ENCODE results near the gene HLCS. TPM values are rescaled to one million over a fixed set of nuclear protein-coding genes. Genes with fewer than 3 reads are reported as not detected.

The HLCS gene
- total and polyA plus RNA-seq, 2 donors (not counting 1 experiment from before 2014, with no cell fraction given): 23.1 to 40.0 TPM

DNA sequence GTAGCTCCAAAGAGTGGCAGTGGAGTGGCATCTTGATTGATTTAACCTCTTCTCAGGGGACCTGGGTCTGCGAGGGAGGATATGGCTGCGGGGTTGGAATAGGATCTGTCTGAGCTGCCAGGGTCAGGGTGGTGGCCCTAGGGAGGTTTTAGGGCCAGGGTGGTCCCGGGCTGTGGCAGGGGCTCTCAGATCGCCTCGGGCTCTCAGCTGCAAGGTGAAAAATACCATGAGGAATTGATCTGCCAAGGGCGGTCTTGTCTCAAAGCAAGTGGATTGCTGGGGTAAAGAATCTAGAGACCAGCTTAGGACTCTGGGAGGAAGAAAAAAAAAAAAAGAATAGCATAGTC lies 263.9 kb downstream of the HLCS start:
- Histone ChIP-seq H4K20me1 (ENCODE audit: control insufficient read depth, extremely low read depth, insufficient read depth, low read length) (peaks cover 1% of the 10 kb centered on the region), H3K27ac (ENCODE audit: insufficient read depth, low read length) (no peak overlapping the region), H3K36me3 (ENCODE audit: control insufficient read depth, insufficient read depth, low read length) (no peaks in the 10 kb centered on the region), H3K4me3 (replicated peaks in 1 of 4; ENCODE audit: control extremely low read depth in 1 of 4, insufficient read depth in 1 of 4, low read depth in 3 of 4, low read length in 4 of 4) (no peak overlapping the region), H3K79me2 (ENCODE audit: control insufficient read depth, insufficient read depth, low read length) (no peaks in the 10 kb centered on the region), H2AFZ (ENCODE audit: low read length) (no peak overlapping the region), H3K27me3 (ENCODE audit: control insufficient read depth, insufficient read depth, low read length) (peaks cover 98% of the 10 kb centered on the region), H3K4me2 (ENCODE audit: extremely low read depth, insufficient read depth, low read length) (no peak overlapping the region), H3K9me3 (ENCODE audit: control insufficient read depth, insufficient read depth, low read depth, low read length) (no peaks in the 10 kb centered on the region), H3K4me1 (ENCODE audit: control insufficient read depth, extremely low read depth, insufficient read depth, low read length) (no peaks in the 10 kb centered on the region), H3K9ac (ENCODE audit: insufficient read depth, low read length) (no peak overlapping the region)
- no peak for TF ChIP-seq EZH2 (IDR thresholded peaks at IDR 0.05; ENCODE audit: low read length, missing control alignments)
- DNase-seq (ENCODE audit: low read depth in 2 of 2): no peak

DNA sequence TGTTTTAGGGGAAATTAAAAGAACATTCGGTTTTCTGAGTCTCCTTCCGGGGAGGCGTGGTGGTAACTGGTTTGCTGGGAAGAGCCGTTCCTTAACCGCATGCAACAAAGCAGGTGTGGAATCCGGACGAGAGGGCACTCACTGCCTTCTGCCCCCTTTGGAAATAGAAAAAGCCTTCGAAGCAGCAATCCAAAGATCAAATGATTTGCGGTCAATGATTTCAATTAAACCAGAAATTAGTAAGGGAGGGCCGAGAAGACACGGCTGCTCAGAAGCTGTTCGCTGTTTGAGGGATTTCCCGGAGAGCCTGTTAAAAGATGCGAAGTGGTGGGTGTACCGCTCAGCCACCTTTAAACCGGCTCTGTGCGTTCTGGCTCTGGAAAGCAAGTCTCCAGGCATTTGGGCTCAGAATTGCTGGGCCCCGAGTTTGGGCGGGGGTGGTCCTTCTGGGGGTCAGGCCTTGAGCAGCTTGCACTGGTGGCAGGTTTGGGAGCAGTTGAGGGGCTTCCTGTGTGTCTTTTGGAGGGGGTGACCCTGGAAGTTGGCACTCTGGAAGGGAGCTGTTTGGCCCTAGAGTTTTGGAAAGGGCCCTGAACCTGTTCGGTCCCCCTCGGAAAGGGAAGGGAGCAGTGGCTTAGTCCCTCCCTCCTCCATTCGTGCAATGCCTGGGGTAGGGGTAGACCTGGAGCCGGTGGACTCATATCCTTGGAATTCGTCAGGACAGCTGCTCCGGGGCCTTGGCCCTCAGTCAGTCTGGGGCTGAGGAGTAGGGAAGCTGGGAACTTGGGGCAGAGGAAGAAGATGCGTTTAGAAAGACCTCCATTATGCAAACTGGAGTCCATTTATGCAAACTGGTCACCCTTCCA lies 264.5 kb downstream of the HLCS start:
- Histone ChIP-seq H3K4me2 (ENCODE audit: extremely low read depth, insufficient read depth, low read length) (no peak overlapping the region), H2AFZ (ENCODE audit: low read length) (no peak overlapping the region), H3K27me3 (ENCODE audit: control insufficient read depth, insufficient read depth, low read length) (peaks cover 98% of the 10 kb centered on the region), H3K4me3 (replicated peaks in 1 of 4; ENCODE audit: control extremely low read depth in 1 of 4, insufficient read depth in 1 of 4, low read depth in 3 of 4, low read length in 4 of 4) (peak overlapping the region in 1 of 4 experiments; percentile 14), H4K20me1 (ENCODE audit: control insufficient read depth, extremely low read depth, insufficient read depth, low read length) (peaks cover 1% of the 10 kb centered on the region), H3K79me2 (ENCODE audit: control insufficient read depth, insufficient read depth, low read length) (no peaks in the 10 kb centered on the region), H3K4me1 (ENCODE audit: control insufficient read depth, extremely low read depth, insufficient read depth, low read length) (no peaks in the 10 kb centered on the region), H3K27ac (ENCODE audit: insufficient read depth, low read length) (no peak overlapping the region), H3K9me3 (ENCODE audit: control insufficient read depth, insufficient read depth, low read depth, low read length) (no peaks in the 10 kb centered on the region), H3K9ac (ENCODE audit: insufficient read depth, low read length) (no peak overlapping the region), H3K36me3 (ENCODE audit: control insufficient read depth, insufficient read depth, low read length) (no peaks in the 10 kb centered on the region)
- TF ChIP-seq, protein P1, sequence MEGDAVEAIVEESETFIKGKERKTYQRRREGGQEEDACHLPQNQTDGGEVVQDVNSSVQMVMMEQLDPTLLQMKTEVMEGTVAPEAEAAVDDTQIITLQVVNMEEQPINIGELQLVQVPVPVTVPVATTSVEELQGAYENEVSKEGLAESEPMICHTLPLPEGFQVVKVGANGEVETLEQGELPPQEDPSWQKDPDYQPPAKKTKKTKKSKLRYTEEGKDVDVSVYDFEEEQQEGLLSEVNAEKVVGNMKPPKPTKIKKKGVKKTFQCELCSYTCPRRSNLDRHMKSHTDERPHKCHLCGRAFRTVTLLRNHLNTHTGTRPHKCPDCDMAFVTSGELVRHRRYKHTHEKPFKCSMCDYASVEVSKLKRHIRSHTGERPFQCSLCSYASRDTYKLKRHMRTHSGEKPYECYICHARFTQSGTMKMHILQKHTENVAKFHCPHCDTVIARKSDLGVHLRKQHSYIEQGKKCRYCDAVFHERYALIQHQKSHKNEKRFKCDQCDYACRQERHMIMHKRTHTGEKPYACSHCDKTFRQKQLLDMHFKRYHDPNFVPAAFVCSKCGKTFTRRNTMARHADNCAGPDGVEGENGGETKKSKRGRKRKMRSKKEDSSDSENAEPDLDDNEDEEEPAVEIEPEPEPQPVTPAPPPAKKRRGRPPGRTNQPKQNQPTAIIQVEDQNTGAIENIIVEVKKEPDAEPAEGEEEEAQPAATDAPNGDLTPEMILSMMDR (conservative IDR thresholded peaks at IDR 0.05 in 1 of 2, IDR thresholded peaks at IDR 0.05 in 1 of 2; ENCODE audit: low read depth in 1 of 2, low read length in 2 of 2): no peak
- TF ChIP-seq EZH2 (IDR thresholded peaks at IDR 0.05; ENCODE audit: low read length, missing control alignments): peak; percentile 70
- DNase-seq (ENCODE audit: low read depth in 2 of 2): no peak

DNA sequence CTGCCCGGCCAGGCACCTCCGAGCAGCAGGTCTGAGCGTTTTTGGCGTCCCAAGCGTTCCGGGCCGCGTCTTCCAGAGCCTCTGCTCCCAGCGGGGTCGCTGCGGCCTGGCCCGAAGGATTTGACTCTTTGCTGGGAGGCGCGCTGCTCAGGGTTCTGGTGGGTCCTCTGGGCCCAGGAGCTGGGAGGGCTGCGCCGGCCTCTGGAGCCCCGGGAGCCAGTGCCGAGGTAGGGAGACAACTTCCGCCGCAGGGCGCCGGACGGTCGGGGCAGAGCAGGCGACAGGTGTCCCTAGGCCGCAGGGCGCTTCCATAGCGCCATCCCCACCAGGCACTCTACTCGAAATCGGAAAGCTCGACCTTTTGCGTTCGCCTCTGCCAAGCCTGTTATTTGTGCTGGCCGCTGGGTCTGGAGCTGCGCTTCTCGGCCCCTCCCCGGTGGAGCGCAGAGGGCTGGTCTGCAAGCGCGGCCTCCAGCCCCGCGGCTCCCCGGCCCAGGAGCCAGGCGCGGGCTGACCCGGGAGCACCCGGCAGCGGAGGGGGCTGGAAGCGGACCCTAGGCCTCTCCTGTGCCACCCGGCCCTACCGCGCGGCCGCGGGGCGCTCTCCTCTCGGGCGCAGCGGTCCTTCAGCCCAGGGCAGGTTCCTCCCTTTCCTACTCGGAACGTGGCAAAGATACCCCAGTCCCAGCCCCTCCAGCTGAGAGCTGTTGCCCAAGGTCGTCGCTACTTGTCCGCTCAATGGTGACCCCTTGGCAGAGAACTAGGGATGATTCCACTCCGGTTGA lies 265.3 kb downstream of the HLCS start:
- TF ChIP-seq, protein P1 (conservative IDR thresholded peaks at IDR 0.05 in 1 of 2, IDR thresholded peaks at IDR 0.05 in 1 of 2; ENCODE audit: low read depth in 1 of 2, low read length in 2 of 2): no peak
- TF ChIP-seq EZH2 (IDR thresholded peaks at IDR 0.05; ENCODE audit: low read length, missing control alignments): peak; percentile 42

More for the DNA sequence above, 265.3 kb downstream of the HLCS start:
- H3K27me3 ChIP-seq (ENCODE audit: control insufficient read depth, insufficient read depth, low read length): peaks cover 98% of the 10 kb centered on the region
- H3K4me2 ChIP-seq (ENCODE audit: extremely low read depth, insufficient read depth, low read length): no peak overlapping the region
- H2AFZ ChIP-seq (ENCODE audit: low read length): no peak overlapping the region
- H3K27ac ChIP-seq (ENCODE audit: insufficient read depth, low read length): no peak overlapping the region
- peak overlapping the region in 1 of 4 experiments; percentile 14 for H3K4me3 ChIP-seq (replicated peaks in 1 of 4; ENCODE audit: control extremely low read depth in 1 of 4, insufficient read depth in 1 of 4, low read depth in 3 of 4, low read length in 4 of 4)
- H3K9me3 ChIP-seq (ENCODE audit: control insufficient read depth, insufficient read depth, low read depth, low read length): no peaks in the 10 kb centered on the region
- no peaks in the 10 kb centered on the region for H3K4me1 ChIP-seq (ENCODE audit: control insufficient read depth, extremely low read depth, insufficient read depth, low read length)
- H3K79me2 ChIP-seq (ENCODE audit: control insufficient read depth, insufficient read depth, low read length): no peaks in the 10 kb centered on the region
- no peak for DNase-seq (ENCODE audit: low read depth in 2 of 2)
- H4K20me1 ChIP-seq (ENCODE audit: control insufficient read depth, extremely low read depth, insufficient read depth, low read length): peaks cover 1% of the 10 kb centered on the region
- no peak overlapping the region for H3K9ac ChIP-seq (ENCODE audit: insufficient read depth, low read length)
- H3K36me3 ChIP-seq (ENCODE audit: control insufficient read depth, insufficient read depth, low read length): no peaks in the 10 kb centered on the region

Other genes with a start within 250 kb of the HLCS start
- not detected in 2 replicates for gene RIPPLY3, start 40.0 kb upstream of the HLCS start, total RNA-seq
- 0.03 TPM in 1 of 2 replicates, not detected in the other for gene RIPPLY3, start 40.0 kb upstream of the HLCS start, polyA plus RNA-seq
- gene PIGP, start 106.4 kb upstream of the HLCS start, total RNA-seq: 3.3 and 8.6 TPM in 2 replicates
- gene PIGP, start 106.4 kb upstream of the HLCS start, polyA plus RNA-seq: 19.4 and 25.9 TPM in 2 replicates
- gene TTC3, start 106.6 kb upstream of the HLCS start, total RNA-seq: 224 and 253 TPM in 2 replicates
- 93.2 and 121 TPM in 2 replicates for gene TTC3, start 106.6 kb upstream of the HLCS start, polyA plus RNA-seq